K562 (cell line): ENCODE results near the gene DPP9. TPM values are rescaled to one million over a fixed set of nuclear protein-coding genes. Genes with fewer than 3 reads are reported as not detected.

Experiments
- ARID3B ChIP-seq: fragments of 250-450 bp; sonication (Bioruptor Pico); IDR thresholded peaks from 2 replicates; pipeline ENCODE4 v1.4.0; 2020; ENCODE audit warnings: borderline replicate concordance
- CBX3 ChIP-seq, 2 experiments: IDR thresholded peaks; 1 replicate in 1 of 2; 2 replicates in 1 of 2; pipeline ENCODE4 v1.6.1; 2012; ENCODE audit warnings: inconsistent platforms in 2 of 2, low read length in 2 of 2, borderline replicate concordance in 1 of 2, control low read depth in 1 of 2
- HDAC6 ChIP-seq: IDR thresholded peaks from 2 replicates; pipeline ENCODE4 v1.6.1; 2012; ENCODE audit warnings: low read depth, mild to moderate bottlenecking, control low read depth, inconsistent platforms, low read length, moderate library complexity
- HNRNPLL ChIP-seq: fragments of 200-400 bp; formaldehyde crosslinking; IDR thresholded peaks from 2 replicates; pipeline ENCODE4 v1.6.1; 2017; ENCODE audit warnings: low read length, low read depth, mild to moderate bottlenecking; ENCODE audit not compliant: poor library complexity, severe bottlenecking
- ID3 ChIP-seq, 2 experiments: fragments of 250-450 bp in 1 of 2; fragments of 450-650 bp in 1 of 2; sonication (Bioruptor Pico) in 1 of 2; IDR thresholded peaks; 2 replicates each; pipeline versions ENCODE4 v1.6.1 to v1.8.0; 2016 to 2021; ENCODE audit warnings: mild to moderate bottlenecking in 2 of 2, moderate library complexity in 2 of 2, missing compliant biosample characterization in 1 of 2, missing genetic modification characterization in 1 of 2
- ILK ChIP-seq: fragments of 450-650 bp; IDR thresholded peaks from 2 replicates; pipeline ENCODE4 v1.6.1; 2016; ENCODE audit warnings: missing genetic modification characterization, low read depth, mild to moderate bottlenecking, missing compliant biosample characterization, moderate library complexity, borderline replicate concordance
- KLF6 ChIP-seq: fragments of 250-450 bp; sonication (Bioruptor Pico); IDR thresholded peaks from 2 replicates; pipeline ENCODE4 v1.4.0; 2020; ENCODE audit warnings: mild to moderate bottlenecking, moderate library complexity, borderline replicate concordance
- MCM3 ChIP-seq: fragments of 450-650 bp; IDR thresholded peaks from 2 replicates; pipeline ENCODE4 v1.6.1; 2016
- MTA2 ChIP-seq: fragments of 450-650 bp; IDR thresholded peaks from 2 replicates; pipeline ENCODE4 v1.6.1; 2016; ENCODE audit warnings: low read depth
- NCOA4 ChIP-seq: fragments of 450-650 bp; IDR thresholded peaks from 2 replicates; pipeline ENCODE4 v1.6.1; 2018; ENCODE audit warnings: mild to moderate bottlenecking; ENCODE audit not compliant: partially characterized antibody
- POLR2G ChIP-seq: fragments of 200-400 bp; formaldehyde crosslinking; IDR thresholded peaks from 2 replicates; pipeline ENCODE4 v1.6.1; 2017; ENCODE audit warnings: low read depth, mild to moderate bottlenecking, antibody characterized with exemption, low read length, moderate library complexity
- RNF2 ChIP-seq: sonication (generic); IDR thresholded peaks from 2 replicates; pipeline ENCODE4 v1.6.1; 2016
- SMAD1 ChIP-seq: fragments of 150-350 bp; IDR thresholded peaks from 2 replicates; pipeline ENCODE4 v1.6.1; 2014; ENCODE audit warnings: low read length, low read depth; ENCODE audit not compliant: partially characterized antibody
- SP2 ChIP-seq: IDR thresholded peaks from 2 replicates; pipeline ENCODE4 v1.6.1; 2011; ENCODE audit warnings: mild to moderate bottlenecking, low read depth, low read length, moderate library complexity; ENCODE audit not compliant: poor library complexity, severe bottlenecking; ENCODE audit errors: extremely low read depth
- STAT6 ChIP-seq: sonication (generic); formaldehyde crosslinking; IDR thresholded peaks from 2 replicates; pipeline ENCODE4 v1.8.1; 2023; ENCODE audit warnings: mild to moderate bottlenecking, missing genetic modification reagents
- TFE3 ChIP-seq: fragments of 450-650 bp; formaldehyde crosslinking; IDR thresholded peaks from 2 replicates; pipeline ENCODE4 v1.4.0; 2020; ENCODE audit warnings: mild to moderate bottlenecking, mixed read lengths
- YBX1 ChIP-seq: fragments of 450-650 bp; IDR thresholded peaks from 2 replicates; pipeline ENCODE4 v1.7.1; 2016; ENCODE audit warnings: mild to moderate bottlenecking
- ZFX ChIP-seq: sonication (generic); formaldehyde crosslinking; IDR thresholded peaks from 2 replicates; pipeline ENCODE4 v1.8.0; 2022; ENCODE audit warnings: mild to moderate bottlenecking, missing genetic modification reagents, moderate library complexity
- ZNF134 ChIP-seq: fragments of 250-450 bp; sonication (Bioruptor Pico); conservative IDR thresholded peaks from 2 replicates; pipeline ENCODE4 v1.4.0; 2020
- ZNF140 ChIP-seq: fragments of 250-450 bp; sonication (Bioruptor Pico); IDR thresholded peaks from 2 replicates; pipeline ENCODE4 v1.8.0; 2021; ENCODE audit warnings: moderate library complexity, mild to moderate bottlenecking, inconsistent platforms
- ZNF444 ChIP-seq: fragments of 250-450 bp; sonication (Bioruptor Pico); IDR thresholded peaks from 2 replicates; pipeline ENCODE4 v1.4.0; 2020; ENCODE audit warnings: mild to moderate bottlenecking, moderate library complexity
- polyA plus RNA-seq, 8 experiments: library from polyadenylated mRNA; depleted of rRNA in 4 of 8; stranded (reverse) in 5 of 8; unstranded in 3 of 8; fragments of >200 nt; fragmentation: Nextera tagmentation in 2 of 8; fragmentation: Illumina TruSeq in 1 of 8; extraction: Ambion mirVana in 2 of 8; extraction: Trizol in 1 of 8; gene quantifications; 2 replicates each; pipeline versions ENCODE4 v1.2.1 to v1.2.3, GENCODE V29; 2011 to 2014; ENCODE audit warnings: inconsistent platforms in 1 of 8, missing spikeins in 1 of 8
- total RNA-seq, 7 experiments: library from RNA; depleted of rRNA in 6 of 7; stranded (reverse); fragments of >200 nt in 6 of 7; fragmentation: Illumina TruSeq in 2 of 7; extraction: Trizol in 2 of 7; gene quantifications; 2 replicates each; pipeline versions ENCODE4 v1.2.1 to v1.2.3, GENCODE V29; 2011 to 2021; ENCODE audit warnings: low replicate concordance in 1 of 7

The DPP9 gene
- total and polyA plus RNA-seq, 9 of the 15 experiments (the other 6 are each of a cell fraction or from before 2014, with no cell fraction given): 0.90 to 66.7 (median 24.5) TPM

- TF ChIP-seq TFE3 (CRISPR knock-in tag) (no peak), MCM3 (no peak), HDAC6 (no peak), KLF6 (CRISPR knock-in tag) (no peak), ILK (no peak), RNF2 (no peak), SMAD1 (peak; percentile 70), ARID3B (CRISPR knock-in tag) (no peak), SP2 (no peak), ZNF134 (CRISPR knock-in tag) (no peak), ZNF444 (CRISPR knock-in tag) (no peak), CBX3 (IDR thresholded peaks at IDR 0.05; ENCODE audit: borderline replicate concordance in 1 of 2, low read length in 2 of 2) (peak in 1 of 2 experiments; percentile 92; a peak in 2 of 3 replicates), NCOA4 (no peak), ID3 (CRISPR knock-in tag; IDR thresholded peaks at IDR 0.05) (no peak), ID3 (tag; IDR thresholded peaks at IDR 0.05) (peak; percentile 43; the same call in 1 of the 2 replicates), POLR2G (no peak), ZNF140 (CRISPR knock-in tag) (no peak), ZFX (CRISPR knock-in tag) (no peak), STAT6 (CRISPR knock-in tag) (no peak), HNRNPLL (no peak), YBX1 (no peak), MTA2 (no peak; the same call in 1 of the 2 replicates)
These were observed 90.3 kb downstream of the DPP9 start (continued) for GRCh38 chr19:4633140-4633967.
